Liver (tissue), 9 donors: Measurements from ENCODE around the gene ZNF524. TPM values are rescaled to one million over a fixed set of nuclear protein-coding genes. Genes with fewer than 3 reads are reported as not detected.

Experiments used
- DNase-seq: peaks from one replicate; pipeline ENCODE4 v3.0.0-alpha.2; 2017; ENCODE audit warnings: low spot score
- H3K27ac ChIP-seq, 2 donors: one replicate each; pipeline ENCODE4 v1.7.0; 2013; ENCODE audit warnings: inconsistent platforms in 2 of 2, low read length in 2 of 2, control low read depth in 1 of 2, low read depth in 1 of 2, mild to moderate bottlenecking in 1 of 2
- H3K27me3 ChIP-seq, 4 donors: one replicate each; pipeline versions ENCODE4 v1.6.1 to v1.7.0; 2013; ENCODE audit warnings: low read length in 3 of 4, inconsistent platforms in 1 of 4, mild to moderate bottlenecking in 1 of 4, moderate library complexity in 1 of 4; ENCODE audit not compliant: control insufficient read depth in 4 of 4, insufficient read depth in 4 of 4
- H3K36me3 ChIP-seq, 4 donors: one replicate each; pipeline versions ENCODE4 v1.6.1 to v1.7.0; 2013; ENCODE audit warnings: low read length in 3 of 4, mild to moderate bottlenecking in 3 of 4, low read depth in 1 of 4, moderate library complexity in 1 of 4; ENCODE audit not compliant: control insufficient read depth in 4 of 4, insufficient read depth in 3 of 4
- H3K4me1 ChIP-seq, 4 donors: one replicate each; pipeline versions ENCODE4 v1.6.1 to v1.7.0; 2013; ENCODE audit warnings: low read length in 3 of 4, mild to moderate bottlenecking in 3 of 4, moderate library complexity in 1 of 4; ENCODE audit not compliant: control insufficient read depth in 4 of 4, insufficient read depth in 4 of 4
- H3K4me3 ChIP-seq, 3 donors: one replicate each; pipeline versions ENCODE4 v1.6.1 to v1.7.0; 2013; ENCODE audit warnings: low read length in 3 of 3, control low read depth in 1 of 3, low read depth in 1 of 3, mild to moderate bottlenecking in 1 of 3
- H3K9ac ChIP-seq, 2 donors: one replicate each; pipeline ENCODE4 v1.7.0; 2013; ENCODE audit warnings: low read length in 2 of 2, mild to moderate bottlenecking in 2 of 2, moderate library complexity in 2 of 2, control low read depth in 1 of 2, low read depth in 1 of 2
- H3K9me3 ChIP-seq, 4 donors: one replicate each; pipeline versions ENCODE4 v1.6.1 to v1.7.0; 2013; ENCODE audit warnings: low read length in 3 of 4; ENCODE audit not compliant: control insufficient read depth in 4 of 4
- ATF3 ChIP-seq: IDR thresholded peaks from 2 replicates; pipeline ENCODE4 v1.6.1; 2016; ENCODE audit warnings: antibody characterized with exemption
- CTCF ChIP-seq: fragments of 150-350 bp; IDR thresholded peaks from 2 replicates; pipeline ENCODE4 v1.5.1; 2017; ENCODE audit warnings: improper control_type of control experiment, low read depth, low read length; ENCODE audit not compliant: missing input control
- EGR1 ChIP-seq, 2 donors: IDR thresholded peaks; 2 replicates each; pipeline ENCODE4 v1.6.1; 2016 to 2018; ENCODE audit warnings: antibody characterized with exemption in 2 of 2, low read depth in 2 of 2
- FOXA1 ChIP-seq: IDR thresholded peaks from 2 replicates; pipeline ENCODE4 v1.6.1; 2016; ENCODE audit warnings: antibody characterized with exemption
- FOXA2 ChIP-seq: IDR thresholded peaks from 2 replicates; pipeline ENCODE4 v1.6.1; 2016; ENCODE audit warnings: antibody characterized with exemption
- GABPA ChIP-seq, 2 donors: IDR thresholded peaks in 1 of 2; conservative IDR thresholded peaks in 1 of 2; 2 replicates each; pipeline ENCODE4 v1.6.1; 2016; ENCODE audit warnings: antibody characterized with exemption in 2 of 2, mild to moderate bottlenecking in 1 of 2, moderate library complexity in 1 of 2
- HNF4A ChIP-seq, 2 donors: conservative IDR thresholded peaks; 2 replicates each; pipeline ENCODE4 v1.6.1; 2016; ENCODE audit warnings: antibody characterized with exemption in 2 of 2, mild to moderate bottlenecking in 2 of 2
- HNF4G ChIP-seq: IDR thresholded peaks from 2 replicates; pipeline ENCODE4 v1.6.1; 2016; ENCODE audit warnings: antibody characterized with exemption
- JUND ChIP-seq, 2 donors: IDR thresholded peaks; 2 replicates each; pipeline ENCODE4 v1.6.1; 2016; ENCODE audit warnings: antibody characterized with exemption in 2 of 2
- MAX ChIP-seq: IDR thresholded peaks from 2 replicates; pipeline ENCODE4 v1.6.1; 2016; ENCODE audit warnings: antibody characterized with exemption
- NR2F2 ChIP-seq: IDR thresholded peaks from 2 replicates; pipeline ENCODE4 v1.6.1; 2016; ENCODE audit warnings: antibody characterized with exemption
- RAD21 ChIP-seq, 2 donors: IDR thresholded peaks; 2 replicates each; pipeline ENCODE4 v1.6.1; 2016; ENCODE audit warnings: antibody characterized with exemption in 2 of 2, mild to moderate bottlenecking in 2 of 2
- REST ChIP-seq: IDR thresholded peaks from 2 replicates; pipeline ENCODE4 v1.6.1; 2016; ENCODE audit warnings: antibody characterized with exemption, mild to moderate bottlenecking
- RXRA ChIP-seq, 2 donors: IDR thresholded peaks; 2 replicates each; pipeline ENCODE4 v1.6.1; 2017 to 2018; ENCODE audit warnings: antibody characterized with exemption in 2 of 2, mild to moderate bottlenecking in 1 of 2
- SP1 ChIP-seq: IDR thresholded peaks from 2 replicates; pipeline ENCODE4 v1.6.1; 2018; ENCODE audit warnings: antibody characterized with exemption, mild to moderate bottlenecking
- TAF1 ChIP-seq: conservative IDR thresholded peaks from 2 replicates; pipeline ENCODE4 v1.6.1; 2016; ENCODE audit warnings: antibody characterized with exemption, mild to moderate bottlenecking
- YY1 ChIP-seq: IDR thresholded peaks from 2 replicates; pipeline ENCODE4 v1.6.1; 2016; ENCODE audit warnings: antibody characterized with exemption, mild to moderate bottlenecking
- ZBTB33 ChIP-seq: IDR thresholded peaks from 2 replicates; pipeline ENCODE4 v1.6.1; 2016; ENCODE audit warnings: antibody characterized with exemption
- WGBS: extraction: QIAGEN DNeasy Blood & Tissue Kit; methylation state at CpG from one replicate; pipeline ENCODE4 v1.1.7; 2013; 5-methylcytosine and 5-hydroxymethylcytosine counted together
- polyA plus RNA-seq, 2 donors: library from polyadenylated mRNA; stranded (reverse) in 1 of 2; unstranded in 1 of 2; fragments of 200-250 nt in 1 of 2; fragments of >200 nt in 1 of 2; fragmentation: Nextera tagmentation in 1 of 2; extraction: Ambion mirVana in 1 of 2; gene quantifications; one replicate each; pipeline versions ENCODE4 v1.2.1 to v1.2.3, GENCODE V29; 2013 to 2015
- total RNA-seq, 2 donors: library from RNA; depleted of rRNA; stranded (reverse); fragments of >200 nt; gene quantifications; one replicate each; pipeline ENCODE4 v1.2.3, GENCODE V29; 2014
- donor health status: healthy.
- donor health status: healthy.
- donor health status: healthy.
- donor health status: healthy.
- donor health status: healthy.

Gene ZNF524
- total and polyA plus RNA-seq, 4 donors, result 6.7 to 12.3 (median 10.2) TPM

- TF ChIP-seq MAX (no peak), NR2F2 (no peak), HNF4A (conservative IDR thresholded peaks at IDR 0.05) (no peak), JUND (IDR thresholded peaks at IDR 0.05) (no peak), ATF3 (no peak)
Measured at GRCh38 chr19:55606817-55607216, 6.7 kb downstream of the ZNF524 start (continued).

GRCh38 chr19:55609326-55609725 is 9.2 kb downstream of the ZNF524 start:
- Histone ChIP-seq H3K4me3 (no peak overlapping the region), H3K27me3 (no peaks in the 10 kb centered on the region), H3K36me3 (peaks cover 0 to 8% (median 2%) of the 10 kb centered on the region in 4 donors), H3K9ac (no peak overlapping the region), H3K4me1 (peaks cover 0 to 18% (median 15%) of the 10 kb centered on the region in 4 donors), H3K27ac (no peak overlapping the region), H3K9me3 (no peaks in the 10 kb centered on the region)
- no peak for DNase-seq
- WGBS, result 81% methylated on average over 5 of the region's 5 CpGs
- no peak for TF ChIP-seq HNF4G
- TF ChIP-seq YY1, result no peak
- TF ChIP-seq NR2F2, result no peak
- no peak for TF ChIP-seq ZBTB33
- TF ChIP-seq GABPA (IDR thresholded peaks at IDR 0.05 in 1 of 2, conservative IDR thresholded peaks at IDR 0.05 in 1 of 2), result no peak
- no peak for TF ChIP-seq FOXA1
- TF ChIP-seq JUND (IDR thresholded peaks at IDR 0.05), result no peak
- no peak for TF ChIP-seq FOXA2
- no peak for TF ChIP-seq ATF3
- TF ChIP-seq TAF1, result no peak
- no peak for TF ChIP-seq SP1
- TF ChIP-seq REST, result no peak
- no peak for TF ChIP-seq EGR1 (IDR thresholded peaks at IDR 0.05; ENCODE audit: low read depth in 2 of 2)
- no peak for TF ChIP-seq HNF4A (conservative IDR thresholded peaks at IDR 0.05)
- no peak for TF ChIP-seq MAX
- no peak for TF ChIP-seq CTCF
- no peak for TF ChIP-seq RXRA (IDR thresholded peaks at IDR 0.05)
- no peak for TF ChIP-seq RAD21 (IDR thresholded peaks at IDR 0.05)
